ENCODE results near the gene KRT40. TPM values are rescaled to one million over a fixed set of nuclear protein-coding genes. Genes with fewer than 3 reads are reported as not detected.

The KRT40 gene
- total RNA-seq, 3 donors from 2014 or later, result 0.22 TPM; not detected in 2

DNA sequence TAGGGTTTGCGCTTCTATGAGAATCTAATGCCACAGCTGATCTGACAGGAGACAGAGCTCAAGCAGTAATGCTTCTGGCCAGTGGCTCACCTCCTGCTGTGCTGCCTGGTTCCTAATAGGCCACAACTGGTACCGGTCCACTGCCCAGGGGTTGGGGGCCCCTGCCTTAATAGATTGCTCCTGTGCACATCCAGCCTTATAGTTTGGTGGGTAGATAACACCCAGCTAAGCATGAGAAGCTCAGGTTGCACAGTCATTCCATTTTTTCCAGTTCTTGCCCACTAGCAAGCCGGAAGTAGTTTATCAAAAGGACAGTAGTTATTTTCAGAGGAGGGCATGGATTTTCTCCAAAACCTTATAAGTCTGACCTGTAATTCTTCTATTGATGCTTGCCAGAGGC lies 35.3 kb upstream of the KRT40 start:
- ATAC-seq, result no peak
- Histone ChIP-seq H3K36me3 (ENCODE audit: low read depth) (no peaks in the 10 kb centered on the region), H3K4me3 (no peak overlapping the region), H3K9me3 (no peaks in the 10 kb centered on the region), H3K4me1 (ENCODE audit: low read depth) (no peaks in the 10 kb centered on the region)
- DNase-seq, result no peak
- TF ChIP-seq, protein P1, sequence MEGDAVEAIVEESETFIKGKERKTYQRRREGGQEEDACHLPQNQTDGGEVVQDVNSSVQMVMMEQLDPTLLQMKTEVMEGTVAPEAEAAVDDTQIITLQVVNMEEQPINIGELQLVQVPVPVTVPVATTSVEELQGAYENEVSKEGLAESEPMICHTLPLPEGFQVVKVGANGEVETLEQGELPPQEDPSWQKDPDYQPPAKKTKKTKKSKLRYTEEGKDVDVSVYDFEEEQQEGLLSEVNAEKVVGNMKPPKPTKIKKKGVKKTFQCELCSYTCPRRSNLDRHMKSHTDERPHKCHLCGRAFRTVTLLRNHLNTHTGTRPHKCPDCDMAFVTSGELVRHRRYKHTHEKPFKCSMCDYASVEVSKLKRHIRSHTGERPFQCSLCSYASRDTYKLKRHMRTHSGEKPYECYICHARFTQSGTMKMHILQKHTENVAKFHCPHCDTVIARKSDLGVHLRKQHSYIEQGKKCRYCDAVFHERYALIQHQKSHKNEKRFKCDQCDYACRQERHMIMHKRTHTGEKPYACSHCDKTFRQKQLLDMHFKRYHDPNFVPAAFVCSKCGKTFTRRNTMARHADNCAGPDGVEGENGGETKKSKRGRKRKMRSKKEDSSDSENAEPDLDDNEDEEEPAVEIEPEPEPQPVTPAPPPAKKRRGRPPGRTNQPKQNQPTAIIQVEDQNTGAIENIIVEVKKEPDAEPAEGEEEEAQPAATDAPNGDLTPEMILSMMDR (IDR thresholded peaks at IDR 0.05), result no peak
- intact Hi-C loops (cut with DNase I, micrococcal nuclease), result no loop called here

DNA sequence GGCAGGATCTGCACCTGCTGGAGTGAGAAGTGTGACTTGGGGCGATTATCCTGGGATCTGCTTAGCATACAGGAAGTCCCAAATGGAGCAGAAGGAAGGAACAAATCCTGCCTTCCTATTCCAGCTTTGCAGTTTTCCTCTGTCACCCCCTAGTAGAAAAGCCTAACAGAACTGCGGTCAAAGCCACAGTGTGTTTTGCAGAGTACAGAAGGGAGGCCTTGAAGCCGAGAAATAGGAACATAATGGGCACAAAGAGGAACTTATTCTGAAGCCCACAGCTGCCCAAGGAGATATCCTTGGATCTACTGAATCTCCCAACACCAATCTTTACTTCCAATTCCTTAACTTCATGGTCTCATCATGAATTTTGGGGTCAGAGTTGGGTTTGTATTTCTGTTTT lies 34.4 kb upstream of the KRT40 start:
- DNase-seq, result no peak
- Histone ChIP-seq H3K4me3 (no peak overlapping the region), H3K36me3 (ENCODE audit: low read depth) (no peaks in the 10 kb centered on the region), H3K9me3 (no peaks in the 10 kb centered on the region), H3K4me1 (ENCODE audit: low read depth) (no peaks in the 10 kb centered on the region)
- no peak for ATAC-seq
- intact Hi-C loops (cut with DNase I, micrococcal nuclease), result no loop called here
- TF ChIP-seq, protein P1 (IDR thresholded peaks at IDR 0.05), result no peak

DNA sequence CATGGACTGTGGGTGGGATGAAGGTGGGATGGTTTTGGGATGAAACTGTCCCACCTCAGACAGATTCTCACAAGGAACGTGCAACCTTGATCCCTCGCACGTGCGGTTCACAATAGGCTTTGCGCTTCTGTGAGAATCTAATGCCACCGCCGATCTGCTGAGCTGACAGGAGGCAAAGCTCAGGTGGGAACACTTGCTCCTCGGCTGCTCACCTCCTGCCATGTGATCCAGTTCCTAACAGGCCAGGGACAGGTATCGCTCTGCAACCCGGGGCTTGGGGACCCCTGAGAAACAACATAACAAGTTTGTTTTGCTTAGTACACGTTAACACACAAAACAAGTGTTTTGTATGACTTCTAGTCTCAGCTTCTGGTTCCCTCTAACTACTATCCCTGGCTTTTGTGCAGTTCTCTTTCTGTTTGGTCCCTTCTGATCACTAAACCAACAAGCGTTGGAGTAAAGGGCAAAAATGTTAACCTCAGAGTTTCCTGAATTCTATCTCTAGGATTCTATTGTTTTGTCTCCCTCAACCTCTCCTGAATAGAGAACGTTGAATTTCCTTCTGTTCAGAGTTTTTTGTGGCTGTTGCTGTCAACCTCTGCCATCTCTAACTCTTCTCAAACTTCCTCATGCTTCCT lies 32.6 kb upstream of the KRT40 start:
- Histone ChIP-seq H3K36me3 (ENCODE audit: low read depth) (no peaks in the 10 kb centered on the region), H3K4me1 (ENCODE audit: low read depth) (no peaks in the 10 kb centered on the region), H3K9me3 (no peaks in the 10 kb centered on the region), H3K4me3 (no peak overlapping the region)
- intact Hi-C loops (cut with DNase I, micrococcal nuclease), result no loop called here
- DNase-seq, result no peak
- TF ChIP-seq, protein P1 (IDR thresholded peaks at IDR 0.05), result no peak
- no peak for ATAC-seq

DNA sequence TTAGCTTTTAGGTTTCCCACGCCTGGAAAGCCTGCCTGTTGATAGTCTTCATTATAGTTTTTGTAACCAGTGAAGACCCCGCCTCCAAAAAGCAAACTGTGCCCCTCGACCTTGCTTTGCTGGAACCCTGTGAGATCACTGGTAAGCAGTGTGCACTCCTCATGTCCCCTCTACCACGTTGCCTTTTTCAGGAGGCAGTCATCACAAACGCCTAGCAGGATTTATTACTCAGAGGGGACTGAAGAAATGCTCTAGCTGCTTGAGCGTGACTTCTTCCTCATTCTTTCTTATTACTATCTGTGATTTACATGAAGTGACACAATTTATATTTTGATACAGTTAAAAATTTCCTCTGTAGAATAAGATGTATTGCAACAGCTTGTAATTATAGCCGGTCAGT lies 31.3 kb upstream of the KRT40 start:
- Histone ChIP-seq H3K4me1 (ENCODE audit: low read depth) (no peaks in the 10 kb centered on the region), H3K9me3 (no peaks in the 10 kb centered on the region), H3K36me3 (ENCODE audit: low read depth) (no peaks in the 10 kb centered on the region), H3K4me3 (no peak overlapping the region)
- ATAC-seq (no peak), DNase-seq (no peak)
- TF ChIP-seq, protein P1 (IDR thresholded peaks at IDR 0.05), result no peak
- intact Hi-C loops (cut with DNase I, micrococcal nuclease), result no loop called here

DNA sequence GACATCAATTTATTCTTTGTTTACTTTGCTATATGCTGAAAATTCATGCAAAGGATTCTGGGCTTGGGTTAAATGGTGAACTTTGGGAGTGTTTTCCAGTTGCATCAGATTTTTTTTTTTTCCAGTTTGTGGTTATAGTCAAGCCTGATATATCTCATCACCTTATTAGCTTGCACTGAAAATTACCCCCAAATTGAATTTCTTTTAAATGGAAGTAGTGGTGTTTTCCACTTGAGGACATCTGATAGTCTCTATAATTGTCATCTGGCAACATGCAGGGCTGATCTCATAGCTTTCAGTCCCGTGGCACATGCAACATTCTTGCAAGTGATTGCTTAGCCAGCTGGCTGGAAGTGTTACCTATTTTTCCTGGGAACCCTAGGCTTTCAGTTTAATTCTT lies 29.5 kb upstream of the KRT40 start:
- intact Hi-C loops (cut with DNase I, micrococcal nuclease), result no loop called here
- Histone ChIP-seq H3K9me3 (no peaks in the 10 kb centered on the region), H3K4me3 (no peak overlapping the region), H3K36me3 (ENCODE audit: low read depth) (no peaks in the 10 kb centered on the region), H3K4me1 (ENCODE audit: low read depth) (no peaks in the 10 kb centered on the region)
- TF ChIP-seq, protein P1 (IDR thresholded peaks at IDR 0.05), result no peak
- ATAC-seq (no peak), DNase-seq (no peak)

DNA sequence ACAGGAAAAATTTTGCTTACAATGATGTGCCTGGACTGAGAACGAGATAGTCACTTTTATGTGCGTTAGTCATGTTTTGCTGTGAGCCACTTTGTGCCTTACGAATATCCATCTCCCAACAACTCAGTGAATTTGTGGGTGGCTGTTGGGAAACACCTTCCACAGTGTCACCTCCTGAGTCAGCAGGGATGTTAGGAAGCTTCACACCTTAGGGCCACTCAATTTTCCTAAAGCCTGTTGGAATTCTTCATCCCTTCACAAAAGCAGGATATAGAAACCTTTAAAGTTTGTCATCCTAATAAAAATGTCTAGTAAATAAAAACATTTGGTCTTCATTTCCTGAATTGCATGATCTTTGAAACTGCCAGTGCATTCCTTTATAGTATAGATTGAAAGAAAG lies 29.1 kb upstream of the KRT40 start:
- intact Hi-C loops (cut with DNase I, micrococcal nuclease), result no loop called here
- TF ChIP-seq, protein P1 (IDR thresholded peaks at IDR 0.05), result no peak

More for the DNA sequence above, 29.1 kb upstream of the KRT40 start:
- DNase-seq (no peak), ATAC-seq (no peak)
- Histone ChIP-seq H3K4me3 (no peak overlapping the region), H3K36me3 (ENCODE audit: low read depth) (no peaks in the 10 kb centered on the region), H3K9me3 (no peaks in the 10 kb centered on the region), H3K4me1 (ENCODE audit: low read depth) (no peaks in the 10 kb centered on the region)

Measured in mucosa of descending colon (tissue), 3 donors.